Mammary epithelial cell (primary cell): ENCODE measurements around the gene ABCC4.

Experiments used
- EZH2 ChIP-seq: IDR thresholded peaks from 2 replicates; pipeline ENCODE4 v1.6.1; 2012; ENCODE audit warnings: low read length, inconsistent platforms, borderline replicate concordance
- TF ChIP-seq, protein P1 (sequence below), 2 donors: IDR thresholded peaks in 1 of 2; conservative IDR thresholded peaks in 1 of 2; 2 replicates each; pipeline ENCODE4 v1.5.1; 2011 to 2012; ENCODE audit warnings: inconsistent platforms in 2 of 2, low read length in 2 of 2, mild to moderate bottlenecking in 2 of 2, control low read depth in 1 of 2, low read depth in 1 of 2; ENCODE audit not compliant: insufficient read depth in 1 of 2; ENCODE audit errors: extremely low read depth in 1 of 2

DNA sequence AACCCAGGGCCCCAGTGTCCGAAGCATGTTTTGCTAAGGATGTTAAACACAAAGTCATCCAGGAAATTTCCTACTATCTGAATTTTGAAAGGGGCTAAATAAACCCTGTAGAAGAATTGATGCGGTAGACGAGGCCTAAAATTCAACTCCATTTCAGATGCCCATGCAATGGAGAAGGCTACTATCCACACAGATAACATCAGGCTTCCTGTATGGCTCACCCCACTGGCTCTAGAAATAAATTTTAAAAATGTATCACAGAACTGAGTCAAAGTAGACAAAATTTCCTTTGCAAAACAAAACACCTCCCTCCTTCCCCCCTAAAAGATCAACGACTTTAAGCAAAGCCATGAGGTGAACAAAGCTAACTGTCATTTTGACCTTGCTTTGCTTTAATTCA is 188.4 kb downstream of the ABCC4 start:
- TF ChIP-seq, protein P1, sequence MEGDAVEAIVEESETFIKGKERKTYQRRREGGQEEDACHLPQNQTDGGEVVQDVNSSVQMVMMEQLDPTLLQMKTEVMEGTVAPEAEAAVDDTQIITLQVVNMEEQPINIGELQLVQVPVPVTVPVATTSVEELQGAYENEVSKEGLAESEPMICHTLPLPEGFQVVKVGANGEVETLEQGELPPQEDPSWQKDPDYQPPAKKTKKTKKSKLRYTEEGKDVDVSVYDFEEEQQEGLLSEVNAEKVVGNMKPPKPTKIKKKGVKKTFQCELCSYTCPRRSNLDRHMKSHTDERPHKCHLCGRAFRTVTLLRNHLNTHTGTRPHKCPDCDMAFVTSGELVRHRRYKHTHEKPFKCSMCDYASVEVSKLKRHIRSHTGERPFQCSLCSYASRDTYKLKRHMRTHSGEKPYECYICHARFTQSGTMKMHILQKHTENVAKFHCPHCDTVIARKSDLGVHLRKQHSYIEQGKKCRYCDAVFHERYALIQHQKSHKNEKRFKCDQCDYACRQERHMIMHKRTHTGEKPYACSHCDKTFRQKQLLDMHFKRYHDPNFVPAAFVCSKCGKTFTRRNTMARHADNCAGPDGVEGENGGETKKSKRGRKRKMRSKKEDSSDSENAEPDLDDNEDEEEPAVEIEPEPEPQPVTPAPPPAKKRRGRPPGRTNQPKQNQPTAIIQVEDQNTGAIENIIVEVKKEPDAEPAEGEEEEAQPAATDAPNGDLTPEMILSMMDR (conservative IDR thresholded peaks at IDR 0.05 in 1 of 2, IDR thresholded peaks at IDR 0.05 in 1 of 2; ENCODE audit: extremely low read depth in 1 of 2, insufficient read depth in 1 of 2, low read depth in 1 of 2, low read length in 2 of 2) = no peak
- no peak for TF ChIP-seq EZH2
